ENCODE data around the gene FIGNL2.

FIGNL2 gene

GRCh38 chr12:51773145-51773869 lies 75.2 kb downstream of the FIGNL2 start:
- DNase-seq (ENCODE audit: low read depth): peak; percentile 91

DNA sequence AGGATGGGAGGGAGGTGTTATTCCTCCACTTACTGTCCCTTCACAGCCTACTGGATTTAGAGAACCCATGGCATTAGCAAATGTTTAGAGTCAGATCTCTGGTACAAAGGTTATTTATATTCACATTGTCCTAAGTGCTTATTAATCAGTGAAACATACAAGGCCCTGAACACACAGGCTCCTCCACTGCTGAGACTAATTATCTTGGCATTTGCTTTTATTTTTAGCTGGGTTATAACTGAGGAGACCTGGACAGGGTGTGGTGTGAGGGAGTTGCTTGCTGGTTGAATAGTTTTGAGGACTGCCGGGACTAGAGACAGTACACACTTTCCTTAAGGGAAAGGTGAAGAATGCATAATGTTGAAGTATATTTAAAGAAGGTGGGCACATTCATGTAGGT lies 77.5 kb downstream of the FIGNL2 start:
- DNase-seq (ENCODE audit: low read depth): no peak
